Testis (tissue), 2 donors: ENCODE data around the gene CPEB4.

Source experiments
- POLR2A ChIP-seq: fragments of 450-650 bp; IDR thresholded peaks from one replicate; pipeline ENCODE4 v1.6.1; 2017; ENCODE audit warnings: antibody characterized with exemption, mild to moderate bottlenecking, moderate library complexity
- TF ChIP-seq, protein P1 (sequence below), 3 experiments: fragments of 450-650 bp in 2 of 3; fragments of 200-600 bp in 1 of 3; sonication (generic) in 1 of 3; IDR thresholded peaks; one replicate each; pipeline ENCODE4 v1.5.1; 2016 to 2019; ENCODE audit warnings: antibody characterized with exemption in 3 of 3, mild to moderate bottlenecking in 2 of 3, moderate library complexity in 1 of 3

DNA sequence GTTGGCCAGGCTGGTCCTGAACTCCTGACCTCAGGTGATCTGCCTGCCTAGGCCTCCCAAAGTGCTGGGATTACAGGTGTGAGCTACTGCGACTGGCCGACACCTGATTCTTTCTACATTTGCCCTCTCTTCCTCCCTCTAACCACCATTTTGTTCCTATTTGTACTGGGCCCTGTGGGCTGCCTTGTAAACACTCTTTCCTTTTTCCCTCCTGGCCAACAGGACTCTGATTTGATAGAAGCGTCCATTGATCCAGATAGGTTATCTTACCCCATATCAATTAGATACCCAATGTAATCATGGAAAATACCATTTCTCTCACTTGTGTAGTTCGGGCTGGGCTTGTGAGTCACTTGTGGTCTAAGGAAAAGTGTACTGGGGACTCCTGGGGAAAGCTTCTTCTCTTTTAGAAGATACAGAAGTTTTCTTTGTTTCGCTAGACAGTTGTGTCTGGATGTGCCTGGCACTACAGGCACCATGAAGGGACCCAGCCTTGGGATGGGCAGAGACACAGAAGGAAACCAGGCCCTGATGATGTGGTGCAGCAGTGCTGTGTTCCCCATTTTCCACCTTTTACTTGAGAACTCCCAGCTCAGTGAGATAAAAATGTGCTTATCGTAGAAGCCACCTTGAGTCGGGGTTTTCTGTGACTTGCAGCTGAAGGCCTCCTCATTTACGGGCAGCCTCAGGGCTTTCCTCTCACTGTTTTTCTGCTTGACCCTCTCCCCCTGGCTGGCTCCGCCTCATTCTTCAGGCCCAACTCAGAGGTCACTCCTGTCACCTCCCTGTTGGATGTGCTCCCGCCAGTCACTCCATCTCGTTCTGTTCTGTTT lies 32.8 kb upstream of the CPEB4 start:
- no peak for TF ChIP-seq POLR2A
- TF ChIP-seq, protein P1, sequence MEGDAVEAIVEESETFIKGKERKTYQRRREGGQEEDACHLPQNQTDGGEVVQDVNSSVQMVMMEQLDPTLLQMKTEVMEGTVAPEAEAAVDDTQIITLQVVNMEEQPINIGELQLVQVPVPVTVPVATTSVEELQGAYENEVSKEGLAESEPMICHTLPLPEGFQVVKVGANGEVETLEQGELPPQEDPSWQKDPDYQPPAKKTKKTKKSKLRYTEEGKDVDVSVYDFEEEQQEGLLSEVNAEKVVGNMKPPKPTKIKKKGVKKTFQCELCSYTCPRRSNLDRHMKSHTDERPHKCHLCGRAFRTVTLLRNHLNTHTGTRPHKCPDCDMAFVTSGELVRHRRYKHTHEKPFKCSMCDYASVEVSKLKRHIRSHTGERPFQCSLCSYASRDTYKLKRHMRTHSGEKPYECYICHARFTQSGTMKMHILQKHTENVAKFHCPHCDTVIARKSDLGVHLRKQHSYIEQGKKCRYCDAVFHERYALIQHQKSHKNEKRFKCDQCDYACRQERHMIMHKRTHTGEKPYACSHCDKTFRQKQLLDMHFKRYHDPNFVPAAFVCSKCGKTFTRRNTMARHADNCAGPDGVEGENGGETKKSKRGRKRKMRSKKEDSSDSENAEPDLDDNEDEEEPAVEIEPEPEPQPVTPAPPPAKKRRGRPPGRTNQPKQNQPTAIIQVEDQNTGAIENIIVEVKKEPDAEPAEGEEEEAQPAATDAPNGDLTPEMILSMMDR (IDR thresholded peaks at IDR 0.05): no peak
